ENCODE results near the gene DGKZ. TPM values are rescaled to one million over a fixed set of nuclear protein-coding genes. Genes with fewer than 3 reads are reported as not detected.

The DGKZ gene
- total and polyA plus RNA-seq, 2 experiments from 2014 or later = 45.1 to 170 TPM

- H3K4me3 Mint-ChIP-seq = no peak overlapping the region
- 0 out of 3 replicates have a peak, but pooled peaks cover 6% of the 10 kb centered on the region for H3K4me1 Mint-ChIP-seq
- Histone ChIP-seq H3K79me2 (replicated peaks; ENCODE audit: insufficient read depth) (no peaks in the 10 kb centered on the region), H3K9me2 (ENCODE audit: insufficient read depth) (no peaks in the 10 kb centered on the region), H4K20me1 (replicated peaks; ENCODE audit: insufficient read depth) (0 out of 2 replicates have a peak, but pooled peaks cover 3% of the 10 kb centered on the region), H3K27ac (ENCODE audit: low read depth) (no peak overlapping the region), H3K4me3 (no peak overlapping the region), H3K4me2 (no peak overlapping the region), H3K36me3 (ENCODE audit: insufficient read depth) (no peaks in the 10 kb centered on the region), H3F3A (replicated peaks; ENCODE audit: low read depth) (no peaks in the 10 kb centered on the region), H2AFZ (no peak overlapping the region), H3K4me1 (ENCODE audit: insufficient read depth) (no peaks in the 10 kb centered on the region; the same call in 1 of the 2 replicates), H3K27me3 (ENCODE audit: insufficient read depth) (no peaks in the 10 kb centered on the region)
- no peak for ATAC-seq
- H3K27me3 Mint-ChIP-seq (ENCODE audit: insufficient read depth, low read depth, poor library complexity) = peaks cover 6% of the 10 kb centered on the region
- DNase-seq (ENCODE audit: low spot score) = no peak
- H3K27ac Mint-ChIP-seq = no peak overlapping the region
- TF ChIP-seq ZNF114 (CRISPR knock-in tag; IDR thresholded peaks at IDR 0.05) = no peak
- no peak for TF ChIP-seq POLR2AphosphoS5 (IDR thresholded peaks at IDR 0.05; ENCODE audit: low read depth)
- no peak for TF ChIP-seq STAT1 (IDR thresholded peaks at IDR 0.05; ENCODE audit: unreplicated experiment)
- no peak for TF ChIP-seq ZNF331 (CRISPR knock-in tag; IDR thresholded peaks at IDR 0.05; ENCODE audit: low read depth)
- no peak for TF ChIP-seq EZH2 (IDR thresholded peaks at IDR 0.05; ENCODE audit: low read depth, unreplicated experiment)
- TF ChIP-seq JUNB (IDR thresholded peaks at IDR 0.05; ENCODE audit: unreplicated experiment) = no peak
- no peak for TF ChIP-seq REST (IDR thresholded peaks at IDR 0.05; ENCODE audit: unreplicated experiment)
- no peak for TF ChIP-seq ZNF462 (CRISPR knock-in tag; IDR thresholded peaks at IDR 0.05)
- no peak for TF ChIP-seq ETS1 (IDR thresholded peaks at IDR 0.05)
- TF ChIP-seq CTCF (conservative IDR thresholded peaks at IDR 0.05; ENCODE audit: low read depth in 2 of 2) = no peak
- TF ChIP-seq EZH2phosphoT487 (IDR thresholded peaks at IDR 0.05; ENCODE audit: unreplicated experiment) = no peak
- no peak for TF ChIP-seq NANOG (IDR thresholded peaks at IDR 0.05; ENCODE audit: borderline replicate concordance)
- H3K9me3 Mint-ChIP-seq = no peaks in the 10 kb centered on the region
- peaks cover 25% of the 10 kb centered on the region for H3K36me3 Mint-ChIP-seq (ENCODE audit: low read depth)
Measured at GRCh38 chr11:46408407-46408986, 61.2 kb downstream of the DGKZ start.

Data from GM23338 (cell line).